Ishikawa (cell line): Measurements from ENCODE around the gene NPLOC4.

ENCODE experiments used
- CEBPB ChIP-seq: IDR thresholded peaks from 2 replicates; pipeline ENCODE4 v1.6.1; 2012
- CREB1 ChIP-seq: IDR thresholded peaks from 2 replicates; pipeline ENCODE4 v1.6.1; 2012; ENCODE audit warnings: low read depth
- EGR1 ChIP-seq: IDR thresholded peaks from 2 replicates; pipeline ENCODE4 v1.6.1; 2012
- EP300 ChIP-seq: IDR thresholded peaks from 2 replicates; pipeline ENCODE4 v1.6.1; 2012; ENCODE audit warnings: borderline replicate concordance
- FOXM1 ChIP-seq: IDR thresholded peaks from 2 replicates; pipeline ENCODE4 v1.6.1; 2012; ENCODE audit warnings: low read depth, borderline replicate concordance
- NFIC ChIP-seq: IDR thresholded peaks from 2 replicates; pipeline ENCODE4 v1.6.1; 2012
- RAD21 ChIP-seq: IDR thresholded peaks from 2 replicates; pipeline ENCODE4 v1.6.1; 2012; ENCODE audit warnings: low read depth
- REST ChIP-seq: IDR thresholded peaks from 2 replicates; pipeline ENCODE4 v1.6.1; 2012; ENCODE audit warnings: low read depth, mild to moderate bottlenecking
- TAF1 ChIP-seq: IDR thresholded peaks from 2 replicates; pipeline ENCODE4 v1.6.1; 2012; ENCODE audit warnings: low read depth, mild to moderate bottlenecking
- TCF12 ChIP-seq: IDR thresholded peaks from 2 replicates; pipeline ENCODE4 v1.6.1; 2012; ENCODE audit warnings: low read depth
- USF1 ChIP-seq: IDR thresholded peaks from 2 replicates; pipeline ENCODE4 v1.6.1; 2012
- YY1 ChIP-seq: IDR thresholded peaks from 2 replicates; pipeline ENCODE4 v1.6.1; 2012; ENCODE audit warnings: low read depth
- TF ChIP-seq, protein P1 (sequence below): IDR thresholded peaks from 2 replicates; pipeline ENCODE4 v1.6.1; 2012

DNA sequence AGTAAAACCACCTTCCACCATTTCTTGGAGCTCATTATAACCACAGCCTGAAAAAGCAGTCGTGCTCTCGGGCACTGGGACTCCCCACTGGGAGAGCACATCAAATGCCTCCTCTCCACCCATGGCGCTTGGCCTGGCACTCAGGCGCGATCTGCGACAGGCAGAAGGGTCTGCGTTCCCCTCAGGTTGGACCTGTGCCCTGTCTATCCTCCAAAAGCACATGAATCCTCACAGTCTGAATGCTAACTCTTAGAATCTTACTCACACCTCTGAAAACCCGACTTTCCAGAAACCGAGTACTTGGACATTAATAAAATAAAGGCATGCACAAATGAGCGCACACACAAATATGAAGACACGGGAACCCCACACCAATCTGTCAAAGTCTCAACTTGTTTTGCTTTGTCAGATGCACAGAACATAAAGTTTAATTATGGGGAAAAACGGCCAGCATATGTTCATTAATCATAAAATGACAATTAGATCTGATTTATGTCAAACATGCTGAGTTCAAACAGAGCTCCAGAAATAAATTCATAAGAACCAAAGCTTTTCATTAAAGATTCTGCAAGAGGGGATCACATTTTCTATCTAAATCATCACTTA lies 64.2 kb downstream of the NPLOC4 start:
- TF ChIP-seq REST (no peak), RAD21 (no peak), USF1 (no peak), EGR1 (no peak), TAF1 (no peak), CEBPB (no peak), EP300 (no peak), CREB1 (no peak), NFIC (no peak), YY1 (no peak), FOXM1 (no peak), TCF12 (no peak)
- TF ChIP-seq, protein P1, sequence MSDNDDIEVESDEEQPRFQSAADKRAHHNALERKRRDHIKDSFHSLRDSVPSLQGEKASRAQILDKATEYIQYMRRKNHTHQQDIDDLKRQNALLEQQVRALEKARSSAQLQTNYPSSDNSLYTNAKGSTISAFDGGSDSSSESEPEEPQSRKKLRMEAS: no peak
